ENCODE measurements around the gene XIRP1.

The XIRP1 gene

GRCh38 chr3:39143051-39143885, 49.1 kb downstream of the XIRP1 start:
- DNase-seq: no peak

- no peak for DNase-seq
These were observed 50.3 kb downstream of the XIRP1 start for GRCh38 chr3:39142067-39142466.

GRCh38 chr3:39141171-39141995, 51.0 kb downstream of the XIRP1 start:
- DNase-seq: no peak

- DNase-seq: no peak
These were observed 51.9 kb downstream of the XIRP1 start for GRCh38 chr3:39140341-39140971.

GRCh38 chr3:39139442-39139841, 53.0 kb downstream of the XIRP1 start:
- no peak for DNase-seq

- DNase-seq: no peak
These were observed 53.5 kb downstream of the XIRP1 start for GRCh38 chr3:39138804-39139415.

GRCh38 chr3:39137991-39138803, 54.2 kb downstream of the XIRP1 start:
- no peak for DNase-seq

- DNase-seq: no peak
These were observed 54.9 kb downstream of the XIRP1 start for GRCh38 chr3:39137435-39137936.

- DNase-seq: no peak
These were observed 55.6 kb downstream of the XIRP1 start for GRCh38 chr3:39136533-39137434.

GRCh38 chr3:39135170-39135805, 57.1 kb downstream of the XIRP1 start:
- no peak for DNase-seq

GRCh38 chr3:39134305-39134704, 58.1 kb downstream of the XIRP1 start:
- no peak for DNase-seq

GRCh38 chr3:39133822-39134221, 58.6 kb downstream of the XIRP1 start:
- no peak for DNase-seq
